GM21447 (cell line): ENCODE data around the gene B4GAT1.
"Not testable (repeated sequence)": the region's sequence is repeated elsewhere in the genome, so short reads cannot be mapped to it uniquely, and the experiment has no call there.

Experiments
- ATAC-seq: cut with Tn5 transposase; IDR thresholded peaks from one replicate; pipeline ENCODE4 v1.9.1; 2021; ENCODE audit not compliant: unreplicated experiment

The B4GAT1 gene

GRCh38 chr11:66311965-66312548 lies 35.4 kb downstream of the B4GAT1 start:
- peak; percentile 66 for ATAC-seq

- no peak for ATAC-seq
Measured at GRCh38 chr11:66311470-66311964, 35.9 kb downstream of the B4GAT1 start.

- not testable (repeated sequence) for ATAC-seq
Measured at GRCh38 chr11:66310803-66311440, 36.5 kb downstream of the B4GAT1 start.

- no peak for ATAC-seq
Measured at GRCh38 chr11:66310324-66310723, 37.1 kb downstream of the B4GAT1 start.

- ATAC-seq: no peak
Measured at GRCh38 chr11:66309475-66309874, 38.0 kb downstream of the B4GAT1 start.

- no peak for ATAC-seq
Measured at GRCh38 chr11:66302656-66303055, 44.8 kb downstream of the B4GAT1 start.

GRCh38 chr11:66299186-66299585 lies 48.2 kb downstream of the B4GAT1 start:
- no peak for ATAC-seq

- ATAC-seq: no peak
Measured at GRCh38 chr11:66297610-66298009, 49.8 kb downstream of the B4GAT1 start.
